GM12875 (cell line): ENCODE measurements around the gene STMN3.
A peak's percentile ranks its signal among the peaks of the same experiment; 100 is the strongest.
"Not testable (repeated sequence)": the region's sequence is repeated elsewhere in the genome, so short reads cannot be mapped to it uniquely, and the experiment has no call there.

Experiments used
- H3K4me3 ChIP-seq: one replicate; pipeline ENCODE4 v1.5.1; 2011; ENCODE audit warnings: low read depth, low read length, control low read depth
- CTCF ChIP-seq: IDR thresholded peaks from 2 replicates; pipeline ENCODE4 v1.5.1; 2011; ENCODE audit warnings: low read depth, mild to moderate bottlenecking, control low read depth, inconsistent platforms, low read length, moderate library complexity, borderline replicate concordance; ENCODE audit not compliant: insufficient read depth

The STMN3 gene

GRCh38 chr20:63636752-63637628 lies 16.2 kb downstream of the STMN3 start:
- TF ChIP-seq CTCF, result no peak
- no peak overlapping the region for H3K4me3 ChIP-seq

DNA sequence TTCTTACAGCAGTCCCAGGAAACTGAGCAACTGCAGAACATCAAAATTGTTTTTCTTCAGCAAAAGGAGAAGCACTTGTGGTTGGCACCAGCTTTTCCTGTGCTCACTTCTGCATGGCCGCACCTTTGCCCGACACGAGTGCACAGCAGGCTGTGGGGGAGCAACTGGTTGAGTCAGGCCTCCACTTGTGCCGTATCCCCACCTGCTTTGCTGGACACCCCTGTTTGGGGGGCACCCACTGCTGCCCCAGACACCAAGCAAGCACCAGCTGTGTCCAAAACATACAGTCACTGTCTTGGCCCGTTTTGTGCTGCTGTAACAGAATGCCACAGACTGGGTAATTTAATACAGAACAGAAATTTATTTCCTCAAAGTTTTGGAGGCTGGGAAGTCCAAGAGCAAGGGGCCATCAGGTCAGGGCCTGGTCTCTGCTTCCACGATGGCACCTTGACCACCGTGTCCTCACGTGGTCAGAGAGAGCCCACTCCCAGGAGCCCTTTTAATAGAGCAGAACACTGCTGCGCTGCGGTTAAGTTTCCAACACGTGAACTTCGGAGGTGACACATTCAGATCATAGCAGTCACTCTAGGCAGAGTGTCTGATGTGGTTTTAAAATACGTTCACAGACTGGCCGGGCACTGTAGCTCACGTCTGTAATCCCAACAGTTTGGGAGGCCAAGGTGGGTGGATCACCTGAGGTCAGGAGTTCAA lies 17.6 kb downstream of the STMN3 start:
- TF ChIP-seq CTCF, result no peak
- H3K4me3 ChIP-seq, result no peak overlapping the region

- no peak overlapping the region for H3K4me3 ChIP-seq
- no peak for TF ChIP-seq CTCF
These were observed 19.5 kb downstream of the STMN3 start for GRCh38 chr20:63633732-63634131.

GRCh38 chr20:63631426-63631825 lies 21.8 kb downstream of the STMN3 start:
- not testable (repeated sequence) for H3K4me3 ChIP-seq

- H3K4me3 ChIP-seq, result not testable (repeated sequence)
These were observed 22.3 kb downstream of the STMN3 start for GRCh38 chr20:63630956-63631355.

- peak overlapping the region; percentile 95 for H3K4me3 ChIP-seq
- no peak for TF ChIP-seq CTCF
These were observed 24.8 kb downstream of the STMN3 start for GRCh38 chr20:63628246-63628975.

GRCh38 chr20:63627751-63628245 lies 25.4 kb downstream of the STMN3 start:
- no peak for TF ChIP-seq CTCF
- H3K4me3 ChIP-seq, result peak overlapping the region; percentile 95
